HEK293 (cell line): ENCODE measurements around the gene PPFIA1.

Experiments used
- CTCF ChIP-seq: fragments of 450-650 bp; formaldehyde crosslinking; IDR thresholded peaks from 2 replicates; pipeline ENCODE4 v1.5.1; 2016; ENCODE audit warnings: missing biosample characterization, missing genetic modification characterization
- HOXA7 ChIP-seq: sonication (generic); formaldehyde crosslinking; IDR thresholded peaks from 2 replicates; pipeline ENCODE4 v1.8.1; 2022; ENCODE audit warnings: missing genetic modification reagents, borderline replicate concordance
- KLF16 ChIP-seq: fragments of 450-650 bp; formaldehyde crosslinking; IDR thresholded peaks from 2 replicates; pipeline ENCODE4 v1.5.1; 2017; ENCODE audit warnings: missing biosample characterization, missing genetic modification characterization
- OVOL3 ChIP-seq: fragments of 450-650 bp; formaldehyde crosslinking; IDR thresholded peaks from 2 replicates; pipeline ENCODE4 v1.5.1; 2016; ENCODE audit warnings: missing biosample characterization, missing genetic modification characterization
- YY1 ChIP-seq: fragments of 450-650 bp; formaldehyde crosslinking; IDR thresholded peaks from 2 replicates; pipeline ENCODE4 v1.5.1; 2018; ENCODE audit warnings: missing biosample characterization, missing genetic modification characterization
- ZBTB20 ChIP-seq: fragments of 450-650 bp; formaldehyde crosslinking; IDR thresholded peaks from 2 replicates; pipeline ENCODE4 v1.5.1; 2016; ENCODE audit warnings: missing biosample characterization, missing genetic modification characterization
- ZBTB26 ChIP-seq: fragments of 450-650 bp; formaldehyde crosslinking; optimal IDR thresholded peaks from 2 replicates; pipeline ENCODE3; 2016; ENCODE audit warnings: missing biosample characterization, mild to moderate bottlenecking, missing genetic modification characterization
- ZEB2 ChIP-seq: fragments of 450-650 bp; formaldehyde crosslinking; IDR thresholded peaks from 2 replicates; pipeline ENCODE4 v1.5.1; 2016; ENCODE audit warnings: missing biosample characterization, missing genetic modification characterization
- ZNF133 ChIP-seq: fragments of 450-650 bp; formaldehyde crosslinking; IDR thresholded peaks from 2 replicates; pipeline ENCODE4 v1.5.1; 2016; ENCODE audit warnings: missing biosample characterization, missing genetic modification characterization
- ZNF140 ChIP-seq: fragments of 450-650 bp; formaldehyde crosslinking; IDR thresholded peaks from 2 replicates; pipeline ENCODE4 v1.5.1; 2016; ENCODE audit warnings: missing biosample characterization, missing genetic modification characterization
- ZNF510 ChIP-seq: fragments of 450-650 bp; formaldehyde crosslinking; IDR thresholded peaks from 2 replicates; pipeline ENCODE4 v1.5.1; 2018; ENCODE audit warnings: mild to moderate bottlenecking, missing genetic modification characterization, missing biosample characterization; ENCODE audit not compliant: insufficient replicate concordance
- ZNF658 ChIP-seq: fragments of 450-650 bp; formaldehyde crosslinking; IDR thresholded peaks from 2 replicates; pipeline ENCODE4; 2016; ENCODE audit warnings: missing biosample characterization, missing genetic modification characterization
- TF ChIP-seq, protein P1 (sequence below): fragments of 450-650 bp; formaldehyde crosslinking; IDR thresholded peaks from 2 replicates; pipeline ENCODE4 v1.5.1; 2016; ENCODE audit warnings: missing biosample characterization, missing genetic modification characterization
- TF ChIP-seq, protein P2 (sequence below): fragments of 450-650 bp; formaldehyde crosslinking; IDR thresholded peaks from 2 replicates; pipeline ENCODE4 v1.5.1; 2016; ENCODE audit warnings: missing biosample characterization, missing genetic modification characterization, low read depth

DNA sequence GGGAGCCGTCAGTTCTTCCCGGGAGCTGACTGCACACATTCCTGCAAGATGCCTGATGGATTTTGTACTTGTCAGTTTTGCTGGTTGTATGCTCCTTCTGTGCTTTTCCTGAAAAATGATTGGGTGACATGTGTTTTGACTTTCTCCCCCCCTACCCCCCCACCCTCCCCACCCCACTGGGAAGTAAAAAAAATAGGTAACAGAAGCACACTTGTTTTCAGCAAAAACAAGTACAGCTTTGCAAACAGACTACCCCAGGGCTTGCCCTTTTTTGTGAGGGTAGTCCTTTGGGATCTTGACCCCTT, 1.1 kb downstream of the PPFIA1 start:
- TF ChIP-seq ZBTB20 (tag by site-specific recombination) (no peak), HOXA7 (CRISPR knock-in tag) (no peak), YY1 (tag by site-specific recombination) (no peak), ZNF140 (tag by site-specific recombination) (no peak), KLF16 (tag by site-specific recombination) (no peak), CTCF (tag by site-specific recombination) (no peak), ZNF510 (tag by site-specific recombination) (no peak), OVOL3 (no peak), ZBTB26 (tag by site-specific recombination) (no peak), ZNF133 (tag by site-specific recombination) (no peak), ZNF658 (tag by site-specific recombination) (no peak), ZEB2 (tag by site-specific recombination) (no peak)
- TF ChIP-seq, protein P1, sequence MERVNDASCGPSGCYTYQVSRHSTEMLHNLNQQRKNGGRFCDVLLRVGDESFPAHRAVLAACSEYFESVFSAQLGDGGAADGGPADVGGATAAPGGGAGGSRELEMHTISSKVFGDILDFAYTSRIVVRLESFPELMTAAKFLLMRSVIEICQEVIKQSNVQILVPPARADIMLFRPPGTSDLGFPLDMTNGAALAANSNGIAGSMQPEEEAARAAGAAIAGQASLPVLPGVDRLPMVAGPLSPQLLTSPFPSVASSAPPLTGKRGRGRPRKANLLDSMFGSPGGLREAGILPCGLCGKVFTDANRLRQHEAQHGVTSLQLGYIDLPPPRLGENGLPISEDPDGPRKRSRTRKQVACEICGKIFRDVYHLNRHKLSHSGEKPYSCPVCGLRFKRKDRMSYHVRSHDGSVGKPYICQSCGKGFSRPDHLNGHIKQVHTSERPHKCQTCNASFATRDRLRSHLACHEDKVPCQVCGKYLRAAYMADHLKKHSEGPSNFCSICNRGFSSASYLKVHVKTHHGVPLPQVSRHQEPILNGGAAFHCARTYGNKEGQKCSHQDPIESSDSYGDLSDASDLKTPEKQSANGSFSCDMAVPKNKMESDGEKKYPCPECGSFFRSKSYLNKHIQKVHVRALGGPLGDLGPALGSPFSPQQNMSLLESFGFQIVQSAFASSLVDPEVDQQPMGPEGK (tag by site-specific recombination), result no peak
- TF ChIP-seq, protein P2, sequence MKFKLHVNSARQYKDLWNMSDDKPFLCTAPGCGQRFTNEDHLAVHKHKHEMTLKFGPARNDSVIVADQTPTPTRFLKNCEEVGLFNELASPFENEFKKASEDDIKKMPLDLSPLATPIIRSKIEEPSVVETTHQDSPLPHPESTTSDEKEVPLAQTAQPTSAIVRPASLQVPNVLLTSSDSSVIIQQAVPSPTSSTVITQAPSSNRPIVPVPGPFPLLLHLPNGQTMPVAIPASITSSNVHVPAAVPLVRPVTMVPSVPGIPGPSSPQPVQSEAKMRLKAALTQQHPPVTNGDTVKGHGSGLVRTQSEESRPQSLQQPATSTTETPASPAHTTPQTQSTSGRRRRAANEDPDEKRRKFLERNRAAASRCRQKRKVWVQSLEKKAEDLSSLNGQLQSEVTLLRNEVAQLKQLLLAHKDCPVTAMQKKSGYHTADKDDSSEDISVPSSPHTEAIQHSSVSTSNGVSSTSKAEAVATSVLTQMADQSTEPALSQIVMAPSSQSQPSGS (tag by site-specific recombination), result no peak
